DMS79 treated with DMSO at 0.1 percent for 48 hours (cell line): ENCODE measurements around the gene MTTP.
"Not testable (repeated sequence)": the region's sequence is repeated elsewhere in the genome, so short reads cannot be mapped to it uniquely, and the experiment has no call there.

ENCODE experiments used
- DNase-seq: peaks from one replicate; lab custom pipeline; 2025; lab: John Stamatoyannopoulos, UW

The MTTP gene

DNA sequence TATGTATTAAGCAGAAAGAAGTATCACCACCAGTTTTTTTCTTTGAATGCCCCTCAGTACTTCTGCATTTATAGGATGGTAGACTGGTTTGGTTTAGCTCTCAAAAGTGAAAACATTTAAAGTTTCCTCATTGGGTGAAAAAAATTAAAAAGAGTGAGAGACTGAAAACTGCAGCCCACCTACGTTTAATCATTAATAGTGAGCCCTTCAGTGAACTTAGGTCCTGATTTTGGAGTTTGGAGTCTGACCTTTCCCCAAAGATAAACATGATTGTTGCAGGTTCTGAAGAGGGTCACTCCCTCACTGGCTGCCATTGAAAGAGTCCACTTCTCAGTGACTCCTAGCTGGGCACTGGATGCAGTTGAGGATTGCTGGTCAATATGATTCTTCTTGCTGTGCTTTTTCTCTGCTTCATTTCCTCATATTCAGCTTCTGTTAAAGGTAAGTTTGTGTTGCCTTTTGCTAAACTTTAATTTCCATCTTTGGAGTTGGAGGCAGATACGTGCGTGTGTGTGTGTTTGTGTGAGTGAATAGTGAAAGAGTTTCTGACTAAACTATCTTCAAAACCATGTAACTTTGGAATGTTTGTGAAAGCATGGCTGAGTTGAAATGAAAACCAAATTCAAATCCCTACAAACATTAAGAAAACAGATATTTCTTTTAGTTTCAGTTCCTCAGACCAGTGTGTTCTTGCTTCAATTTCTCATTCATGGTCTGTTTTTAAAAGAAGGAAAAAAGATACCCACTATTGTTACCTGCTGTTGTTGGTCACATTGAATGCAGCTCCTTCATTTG lies at the start of gene MTTP:
TSS of gene MTTP (plus strand) at position 295 of the 795 bp plus-strand sequence. CDS start at position 381, 86 bp downstream.
- no peak for DNase-seq

DNA sequence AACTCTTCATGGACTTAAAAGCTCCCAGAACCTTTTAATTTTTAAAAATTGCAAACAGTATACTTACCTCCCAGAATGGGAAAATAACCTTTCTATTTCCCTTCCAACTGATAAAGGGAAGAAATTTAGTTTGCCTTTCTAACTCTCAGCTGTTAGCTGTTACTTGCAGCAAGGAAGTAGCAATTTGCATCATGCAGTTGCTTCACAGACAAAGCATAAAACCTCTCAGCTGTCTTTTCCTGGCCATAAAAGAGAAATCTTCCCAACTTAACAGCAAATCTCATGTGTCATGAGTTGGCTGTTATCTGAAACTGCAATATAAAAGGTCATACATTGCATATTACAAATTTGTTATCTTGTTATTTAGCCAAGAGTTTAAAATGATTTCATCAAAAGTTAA lies 45.4 kb upstream of the MTTP start:
- DNase-seq, result no peak

- DNase-seq, result no peak
These were observed 44.7 kb upstream of the MTTP start for GRCh38 chr4:99529956-99530355.

- not testable (repeated sequence) for DNase-seq
These were observed 39.9 kb upstream of the MTTP start for GRCh38 chr4:99534699-99535098.

DNA sequence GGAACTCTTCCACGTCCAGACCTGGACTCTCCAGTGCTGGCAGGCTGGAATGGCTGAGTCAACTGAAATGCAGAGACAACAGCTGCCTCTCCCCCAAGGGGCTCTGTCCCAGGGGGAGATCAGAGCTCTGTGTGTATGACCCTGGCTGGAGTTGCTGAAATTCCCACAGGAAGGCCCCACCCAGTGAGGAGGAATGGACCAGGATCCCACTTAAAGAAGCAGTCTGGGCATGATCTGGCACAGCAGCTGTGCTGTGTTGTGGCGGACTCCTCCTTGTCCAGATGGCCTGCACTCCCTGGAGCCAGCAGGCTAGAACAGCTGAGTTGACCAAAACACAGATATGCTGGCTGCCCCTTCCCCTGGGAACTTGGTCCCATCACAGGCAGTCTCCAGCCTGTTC lies 38.4 kb upstream of the MTTP start:
- no peak for DNase-seq

DNA sequence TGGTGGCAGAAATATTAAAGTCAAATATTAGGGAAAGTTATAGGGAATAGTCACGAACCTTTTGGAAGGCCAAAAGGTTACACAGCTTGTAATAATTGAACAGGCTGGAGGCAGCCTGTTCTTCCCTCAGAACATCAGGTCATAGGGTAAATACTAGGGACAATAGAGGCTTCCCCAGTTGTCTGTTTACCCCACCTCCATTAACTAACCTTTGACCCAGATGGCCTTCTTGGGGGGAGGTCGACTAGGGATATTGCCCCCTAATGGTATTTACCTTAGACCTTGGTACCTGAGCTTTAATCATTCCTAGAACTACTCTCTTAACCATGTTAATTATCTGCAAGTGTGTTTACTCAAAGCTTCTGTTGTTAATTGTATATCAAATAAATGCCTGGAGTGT lies 37.8 kb upstream of the MTTP start:
- DNase-seq, result no peak

DNA sequence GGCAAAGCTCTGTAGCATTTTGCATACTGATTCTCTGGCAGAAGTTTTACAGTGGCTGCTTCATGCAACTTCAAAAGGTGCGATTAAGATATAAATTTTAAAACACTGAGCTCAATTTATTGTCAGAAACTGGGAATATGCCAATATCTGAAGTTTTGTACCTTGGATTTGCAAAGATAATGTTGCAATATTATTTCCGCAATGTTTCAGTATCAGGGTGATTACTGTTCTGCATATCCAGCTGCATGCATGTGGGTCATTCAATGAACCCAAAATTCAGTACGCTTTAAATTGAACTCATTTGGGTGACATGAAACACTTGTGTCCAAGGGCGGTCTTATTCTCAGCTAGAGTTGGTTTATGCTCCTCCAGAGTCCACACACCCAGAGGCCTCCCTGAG lies 37.0 kb upstream of the MTTP start:
- no peak for DNase-seq

DNA sequence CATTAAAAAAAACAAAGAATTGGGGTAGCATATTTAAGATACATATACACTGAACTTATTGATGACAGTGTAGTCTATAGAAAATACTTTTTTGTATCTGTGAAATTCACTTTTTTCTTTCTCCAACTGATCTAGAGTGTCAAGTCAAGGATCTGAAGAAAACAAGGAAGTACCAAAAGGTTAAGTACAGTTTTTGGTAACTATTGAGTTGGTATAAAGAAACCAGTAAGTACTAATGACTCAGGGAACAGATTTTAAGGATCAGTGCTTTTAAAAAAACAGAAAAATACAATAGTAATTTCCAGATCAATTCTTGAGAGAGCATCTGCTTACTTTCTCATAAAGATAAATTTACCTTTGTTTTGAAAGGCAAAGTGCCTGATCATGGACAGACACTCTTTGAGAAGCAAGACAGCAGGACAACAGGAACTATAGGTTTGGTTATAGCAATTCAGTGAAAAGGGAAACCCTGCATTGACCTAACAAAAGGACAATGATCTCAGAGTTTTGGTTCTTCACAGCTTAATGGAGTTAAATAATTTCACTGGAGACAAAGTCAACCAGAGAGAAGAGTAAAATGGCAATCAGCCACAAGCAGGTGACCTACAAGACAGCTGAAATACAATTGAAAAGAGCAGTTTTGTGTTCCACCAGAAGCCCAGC lies 34.2 kb upstream of the MTTP start:
- no peak for DNase-seq

- DNase-seq, result no peak
These were observed 21.8 kb upstream of the MTTP start for GRCh38 chr4:99552872-99553271.

- peak; percentile 82 for DNase-seq
These were observed 11.1 kb upstream of the MTTP start, which contains the start of gene TRMT10A for GRCh38 chr4:99563310-99564186. TSS of gene TRMT10A (minus strand) at chr4:99564039. CDS start at chr4:99559338, 4,701 bp downstream.

DNA sequence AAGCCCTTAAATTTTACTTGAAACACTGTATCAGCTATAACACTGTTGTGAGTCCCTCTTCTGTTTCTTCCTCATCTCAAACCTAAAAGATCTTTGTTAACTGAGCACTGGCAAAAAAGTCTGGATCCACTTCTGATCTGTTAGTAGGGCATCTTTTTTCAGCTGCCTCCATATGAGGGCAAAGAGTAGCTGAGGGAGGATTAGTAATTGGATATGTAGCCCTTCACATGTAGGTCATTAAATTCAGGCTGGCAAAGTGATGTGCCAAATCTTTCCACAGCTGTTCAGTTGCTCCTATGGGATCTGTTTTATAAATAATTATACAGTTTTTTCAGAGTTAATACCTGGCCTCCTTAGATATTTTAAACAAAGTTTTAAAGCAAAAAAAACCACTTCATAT lies 9.7 kb upstream of the MTTP start:
- DNase-seq, result no peak

GRCh38 chr4:99571883-99572282 lies 2.7 kb upstream of the MTTP start:
- no peak for DNase-seq

DNA sequence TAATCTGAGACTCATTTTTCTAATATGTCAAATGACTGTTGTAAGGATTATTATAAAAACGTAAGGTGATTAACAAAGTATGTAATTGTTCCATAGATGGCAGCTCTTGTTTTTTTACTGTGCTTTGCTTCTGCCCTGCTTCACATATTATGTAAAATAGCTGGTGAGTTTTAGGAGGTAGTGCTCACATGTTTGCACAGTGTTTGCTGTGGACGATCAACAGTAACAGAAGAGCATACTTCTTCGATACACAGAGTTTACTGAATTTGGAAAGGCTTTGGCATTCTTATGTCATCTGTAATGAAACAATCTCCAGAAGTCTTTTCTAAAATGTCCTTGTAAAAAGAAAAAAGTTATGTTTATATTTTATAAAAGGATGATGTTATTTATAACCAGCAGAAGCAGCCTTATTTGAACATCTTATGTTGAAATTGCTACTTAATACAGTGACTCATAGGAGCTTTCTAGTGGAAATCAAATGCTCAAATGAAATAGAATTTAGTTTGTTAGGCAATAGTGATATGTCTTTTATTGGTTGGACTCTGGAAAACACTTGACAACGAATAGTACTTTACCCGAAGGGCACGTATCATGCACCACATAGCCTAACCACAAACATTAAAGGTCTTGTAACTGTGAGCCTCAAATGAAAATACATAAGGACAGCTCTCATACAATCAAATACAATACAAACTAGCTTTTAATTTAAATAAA lies 1.9 kb upstream of the MTTP start:
- no peak for DNase-seq

DNA sequence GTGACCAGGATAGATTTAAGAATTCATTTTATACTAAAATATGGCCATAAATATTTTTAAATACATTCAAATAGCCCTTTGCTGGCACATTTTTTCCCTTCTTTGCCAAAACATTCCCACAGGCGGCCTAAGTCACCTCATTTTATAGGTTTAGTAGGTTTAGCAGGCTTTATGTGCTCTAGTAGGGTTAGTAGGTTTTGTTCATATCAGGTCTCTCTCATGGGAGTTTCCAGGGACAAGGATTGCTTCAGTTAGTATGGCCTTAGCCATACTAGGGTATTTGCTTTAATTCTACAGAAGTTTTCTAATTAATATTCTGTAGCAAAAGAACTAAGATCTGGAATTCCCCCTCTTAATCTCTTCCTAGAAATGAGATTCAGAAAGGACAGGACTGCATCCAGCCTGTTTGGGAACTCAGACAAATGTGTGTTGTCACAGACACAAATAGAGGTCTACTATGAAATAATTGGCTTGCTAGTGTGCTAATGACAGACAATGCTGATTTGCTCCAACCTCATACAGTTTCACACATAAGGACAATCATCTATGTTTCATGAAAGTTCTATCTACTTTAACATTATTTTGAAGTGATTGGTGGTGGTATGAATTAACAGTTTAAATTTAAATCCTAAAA lies 772 bp upstream of the MTTP start:
- DNase-seq, result no peak

DNA sequence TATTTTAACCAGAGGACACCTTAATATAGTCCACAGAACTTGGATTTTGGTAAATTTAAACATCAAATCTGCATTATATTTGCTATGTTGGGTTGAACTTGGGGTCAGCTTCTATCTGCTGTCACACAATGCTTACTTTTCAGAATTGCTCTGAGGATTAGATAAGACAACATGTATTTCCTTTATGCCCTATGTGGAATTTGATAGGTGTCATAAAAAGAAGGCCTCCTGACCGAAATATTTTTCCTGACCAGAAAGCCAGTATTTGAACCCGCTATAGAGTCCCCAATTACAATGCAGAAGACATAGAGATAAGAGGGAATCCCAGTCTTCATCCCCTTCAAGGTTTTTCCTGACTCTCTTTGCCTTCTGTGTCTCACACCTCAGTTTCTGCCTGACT lies 4.1 kb downstream of the MTTP start:
- no peak for DNase-seq

GRCh38 chr4:99585516-99585915 lies 10.9 kb downstream of the MTTP start:
- DNase-seq, result no peak

- DNase-seq, result no peak
These were observed 11.7 kb downstream of the MTTP start for GRCh38 chr4:99586322-99586721.

DNA sequence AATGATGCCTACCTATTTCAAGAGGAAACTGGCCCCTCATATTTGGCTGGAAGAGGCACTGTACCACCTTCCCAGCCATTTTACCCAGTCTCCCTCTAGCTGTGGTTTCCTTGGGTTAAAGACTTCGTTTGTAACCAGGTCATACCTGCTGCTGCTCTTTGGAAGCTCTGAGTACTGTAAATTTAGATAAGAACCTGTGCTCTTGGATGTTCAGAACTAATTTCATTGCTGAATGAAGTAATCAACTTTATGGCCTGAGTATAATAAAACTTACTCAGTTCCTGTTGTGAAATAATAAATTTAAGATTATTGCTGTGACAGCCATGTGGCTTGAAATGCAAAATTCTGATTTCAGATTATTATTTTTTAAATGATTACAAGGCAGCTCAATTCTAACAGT lies 12.2 kb downstream of the MTTP start:
- no peak for DNase-seq

- no peak for DNase-seq
These were observed 12.7 kb downstream of the MTTP start for GRCh38 chr4:99587309-99587708.

GRCh38 chr4:99587803-99588202 lies 13.2 kb downstream of the MTTP start:
- no peak for DNase-seq

DNA sequence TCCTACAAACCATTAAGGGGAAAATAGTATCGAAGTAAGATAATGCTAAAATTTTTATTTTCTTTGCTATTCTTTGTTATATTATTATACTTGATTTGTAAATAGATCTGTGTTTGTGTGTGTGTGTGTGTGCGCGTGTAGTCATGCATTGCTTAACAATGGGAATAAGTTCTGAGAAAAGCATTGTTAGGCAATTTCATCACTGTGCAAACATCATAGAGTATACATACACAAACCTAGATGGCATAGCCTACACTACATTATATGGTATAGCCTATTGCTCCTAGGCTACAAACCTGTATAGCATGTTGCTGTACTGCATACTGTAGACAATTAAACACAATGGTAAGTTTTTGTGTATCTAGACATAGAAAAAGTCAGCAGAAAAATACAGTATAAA lies 17.1 kb downstream of the MTTP start:
- DNase-seq, result no peak
